GM19099 (cell line): ENCODE results near the gene FAM219B.

Experiments used
- POLR2A ChIP-seq: IDR thresholded peaks from 3 replicates; pipeline ENCODE4 v1.6.1; 2011; ENCODE audit warnings: low read depth; ENCODE audit not compliant: insufficient read length; ENCODE audit errors: extremely low read depth

FAM219B gene

DNA sequence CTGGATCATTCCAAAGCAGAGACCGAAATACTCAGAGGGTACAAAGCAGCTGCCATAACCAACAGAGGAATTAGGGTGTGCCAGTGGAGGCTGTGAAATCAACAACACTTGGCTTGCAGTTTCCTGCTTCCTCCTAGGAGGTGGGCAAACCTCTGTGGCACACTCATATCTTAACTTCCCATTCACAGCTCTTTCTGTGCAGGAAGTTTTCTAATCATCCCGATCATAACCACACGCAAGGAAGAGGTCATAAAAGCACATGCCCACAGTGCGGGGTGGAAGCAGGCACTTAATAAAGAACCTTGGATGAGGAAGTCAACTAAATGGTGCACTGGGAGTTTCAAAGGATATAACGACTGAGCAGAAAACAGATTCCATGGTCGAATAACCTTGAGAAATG, 38.6 kb downstream of the FAM219B start:
- no peak for TF ChIP-seq POLR2A

DNA sequence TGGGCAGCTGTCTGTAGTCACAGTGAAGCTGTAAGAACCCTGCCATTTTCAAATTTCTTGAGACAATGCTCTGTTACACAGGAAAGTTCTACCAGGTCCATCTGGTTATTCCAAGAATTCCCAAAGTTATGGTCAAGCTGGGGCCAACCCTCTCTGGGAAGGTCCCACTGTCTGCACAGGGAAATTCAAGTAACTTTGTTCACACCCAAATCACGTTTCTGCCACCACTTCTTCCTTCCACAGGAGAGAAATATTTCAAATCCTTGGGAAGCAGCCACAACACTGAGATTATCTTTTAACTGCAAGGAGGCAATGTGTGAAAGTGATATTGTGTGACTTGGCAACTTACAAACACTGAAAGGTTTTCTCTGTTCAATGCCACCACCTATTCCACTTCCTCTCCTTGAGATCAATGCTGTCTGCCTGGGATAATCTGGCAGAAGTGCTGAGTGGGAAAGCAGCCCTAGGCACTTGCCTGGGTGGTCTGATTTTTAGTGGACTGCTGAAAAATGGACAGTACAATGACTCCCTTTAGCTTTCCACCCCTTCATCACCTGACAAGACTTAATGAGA, 39.1 kb downstream of the FAM219B start:
- no peak for TF ChIP-seq POLR2A

DNA sequence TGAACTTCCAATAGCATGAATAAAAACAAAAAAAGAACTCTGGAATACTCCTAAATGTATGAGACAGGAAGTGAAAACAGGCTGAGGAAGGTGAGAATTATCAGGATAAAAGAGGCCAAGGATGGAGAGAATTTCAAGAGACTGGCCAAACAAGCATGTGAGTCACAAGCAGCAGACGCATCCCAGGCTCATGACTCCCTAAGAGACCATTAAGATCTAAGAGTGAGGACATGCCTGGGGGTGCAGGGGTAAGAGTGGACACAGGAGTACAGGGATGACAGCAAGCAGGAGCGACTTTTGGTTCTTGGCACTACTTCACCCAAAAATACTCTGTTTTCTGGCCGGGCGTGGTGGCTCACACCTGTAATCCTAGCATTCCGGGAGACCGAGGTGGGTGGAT, 40.6 kb downstream of the FAM219B start:
- TF ChIP-seq POLR2A = no peak

DNA sequence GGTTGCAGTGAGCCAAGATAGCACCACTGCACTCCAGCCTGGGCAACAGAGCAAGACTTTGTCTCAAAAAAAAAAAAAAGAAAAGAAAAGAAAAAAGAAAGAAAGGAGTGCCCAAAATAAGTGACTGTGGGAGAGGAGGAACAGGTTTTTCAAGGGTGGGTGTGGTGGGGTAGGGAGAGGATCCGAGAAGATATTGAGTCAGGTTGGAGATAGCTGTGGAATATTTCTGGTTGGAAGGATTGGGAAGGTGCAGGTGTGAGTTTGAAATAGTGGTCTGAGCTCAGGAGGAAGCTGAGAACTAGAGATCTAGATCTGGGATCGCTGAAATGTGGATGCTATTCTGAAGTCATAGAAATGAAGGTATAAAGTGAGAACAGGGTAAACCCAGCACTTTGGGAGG, 41.3 kb downstream of the FAM219B start:
- TF ChIP-seq POLR2A = no peak

DNA sequence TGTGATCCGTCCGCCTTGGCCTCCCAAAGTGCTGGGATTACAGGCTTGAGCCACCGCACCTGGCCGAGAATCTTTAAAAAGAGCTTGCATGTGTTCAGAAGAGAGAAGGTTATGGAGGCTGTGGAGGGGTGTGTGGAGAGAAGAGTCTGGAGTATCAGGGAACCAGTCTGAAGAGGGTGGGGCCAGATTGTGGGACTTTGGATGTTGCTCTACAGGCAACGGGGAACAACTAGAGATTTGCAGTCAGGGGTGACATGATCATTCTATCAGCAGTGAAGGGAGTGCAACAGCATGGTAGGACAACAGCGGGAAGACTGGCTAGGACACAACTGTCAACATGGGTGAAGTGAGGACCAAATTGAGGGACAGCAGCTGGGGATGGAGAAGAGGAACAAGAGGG, 42.4 kb downstream of the FAM219B start:
- TF ChIP-seq POLR2A = no peak

DNA sequence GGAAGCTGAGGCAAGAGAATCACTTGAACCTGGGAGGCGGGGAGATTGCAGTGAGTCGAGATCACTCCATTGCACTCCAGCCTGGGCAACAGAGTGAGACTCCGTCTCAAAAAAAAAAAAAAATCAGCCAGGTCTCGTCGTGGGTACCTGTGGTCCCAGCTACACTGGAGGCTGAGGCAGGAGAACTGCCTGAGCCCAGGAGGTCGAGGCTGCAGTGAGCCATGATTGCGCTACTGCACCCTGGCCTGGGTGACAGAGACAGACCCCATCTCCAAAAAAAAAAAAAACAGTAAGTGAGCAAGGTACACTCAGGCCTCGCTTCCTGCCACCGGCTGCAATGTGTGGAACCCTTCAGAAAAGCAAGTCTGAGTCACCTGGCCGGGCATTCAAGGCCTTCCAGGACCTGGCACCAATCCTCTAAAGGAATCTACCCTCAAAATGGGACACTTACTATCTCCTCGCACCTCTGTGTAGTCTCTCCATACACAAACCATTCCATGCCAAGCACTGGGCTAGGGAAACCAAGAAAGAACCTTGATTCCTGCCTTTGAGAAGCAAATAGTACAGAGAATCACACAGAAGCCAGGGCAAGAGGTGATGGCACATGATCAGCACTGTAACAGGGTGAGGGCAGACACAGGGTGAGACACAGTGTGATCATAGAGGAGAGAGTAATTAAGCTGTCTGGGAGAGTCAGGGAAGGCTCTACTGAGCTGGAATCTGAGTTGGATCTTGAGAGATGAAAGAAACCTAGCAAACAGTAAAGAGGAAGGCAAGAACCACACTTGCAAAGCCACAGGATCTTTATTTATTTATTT, 43.2 kb downstream of the FAM219B start:
- TF ChIP-seq POLR2A = no peak

DNA sequence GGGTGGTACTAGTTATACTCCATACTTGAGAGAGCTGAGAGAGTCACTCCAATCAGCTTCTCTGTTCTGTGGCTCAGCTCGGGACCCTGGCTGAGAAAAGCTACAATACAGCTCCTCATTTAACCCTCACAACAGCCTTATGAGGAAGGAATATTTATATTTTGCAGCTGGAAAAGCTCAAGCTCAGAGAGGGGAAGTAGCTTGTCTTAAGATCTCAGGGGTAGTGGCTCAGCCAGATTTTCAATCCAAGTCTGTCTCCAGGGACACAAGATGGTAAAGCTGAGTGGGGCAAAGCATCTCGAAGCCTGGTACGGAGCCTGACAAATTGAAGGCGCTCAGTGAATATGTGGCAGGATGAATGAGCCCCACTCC, 48.3 kb downstream of the FAM219B start:
- no peak for TF ChIP-seq POLR2A

DNA sequence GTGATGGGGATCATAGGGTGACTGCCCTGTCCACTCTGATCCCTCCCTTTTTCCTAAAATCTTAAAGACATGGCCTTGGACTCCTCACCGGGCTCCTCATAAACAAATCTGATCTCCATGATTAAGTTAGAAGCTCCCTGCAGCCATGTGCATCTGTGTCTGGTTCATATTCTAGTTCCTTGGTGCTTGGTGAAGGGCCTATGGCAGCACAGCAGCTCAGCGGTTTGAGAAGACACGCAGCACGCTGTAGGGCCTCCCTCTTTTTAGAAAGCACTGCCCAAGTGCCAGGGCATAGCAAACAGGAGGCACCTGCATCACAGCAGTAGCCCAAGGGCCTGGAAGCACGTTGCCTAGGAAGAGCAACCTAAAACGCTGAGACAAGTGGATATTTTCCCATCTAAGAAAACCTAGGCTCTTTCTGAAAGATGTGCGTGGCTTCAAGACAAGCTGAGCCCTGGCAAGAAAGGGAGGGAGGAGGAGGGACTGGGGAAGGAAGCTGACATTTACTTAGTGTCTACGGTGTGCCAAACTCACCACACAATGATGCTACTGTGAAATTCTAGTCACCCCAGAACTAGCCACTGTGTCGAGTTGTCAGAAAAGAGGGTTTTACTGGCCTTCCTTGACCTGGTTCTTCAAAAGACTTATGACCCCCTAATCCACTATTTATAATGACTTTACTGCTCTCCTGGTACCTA, 48.8 kb downstream of the FAM219B start:
- TF ChIP-seq POLR2A = no peak

DNA sequence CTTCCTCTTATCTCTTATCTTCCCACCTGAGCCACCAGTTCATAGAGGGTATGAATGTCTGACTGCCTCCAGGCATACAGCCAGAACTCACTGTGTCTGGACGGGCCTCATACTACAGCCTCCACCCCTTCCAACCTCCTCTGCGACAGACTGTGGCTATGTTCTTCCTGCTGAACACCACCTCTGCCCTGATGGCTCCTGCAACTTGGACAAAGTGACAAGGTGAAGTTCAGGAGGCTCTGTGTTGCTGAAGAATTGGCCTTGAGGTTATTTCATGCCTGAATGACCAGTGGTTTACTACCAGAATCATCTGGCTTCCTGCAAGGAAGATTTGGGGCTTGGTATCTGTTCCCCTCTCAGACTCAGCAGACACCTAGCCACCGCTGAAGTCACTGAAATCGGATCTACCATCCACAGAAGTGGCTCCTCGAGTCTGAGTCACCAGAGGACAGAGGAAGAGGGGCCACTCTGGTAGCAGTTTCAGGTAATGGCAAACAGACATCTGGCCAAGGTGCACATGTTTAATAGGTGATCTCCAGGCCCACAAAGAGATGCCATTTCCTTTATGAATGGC, 49.5 kb downstream of the FAM219B start:
- TF ChIP-seq POLR2A = no peak

DNA sequence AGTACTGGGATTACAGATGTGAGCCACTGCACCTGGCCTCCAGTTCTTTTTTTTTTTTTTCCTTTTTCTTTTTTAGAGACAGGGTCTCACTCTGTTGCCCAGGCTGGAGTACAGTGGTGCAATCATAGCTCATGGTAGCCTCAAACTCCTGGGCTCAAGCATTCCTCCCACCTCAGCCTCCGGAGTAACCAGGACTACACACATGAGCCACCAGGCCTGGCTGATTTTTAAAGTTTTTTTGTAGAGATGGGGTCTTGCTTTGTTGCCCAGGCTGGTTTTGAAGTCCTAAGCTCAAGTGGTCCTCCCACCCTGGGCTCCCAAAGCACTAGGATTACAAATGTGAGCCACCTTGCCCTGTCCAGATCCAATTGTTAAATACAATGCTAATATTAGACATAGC, 50.1 kb downstream of the FAM219B start:
- no peak for TF ChIP-seq POLR2A

DNA sequence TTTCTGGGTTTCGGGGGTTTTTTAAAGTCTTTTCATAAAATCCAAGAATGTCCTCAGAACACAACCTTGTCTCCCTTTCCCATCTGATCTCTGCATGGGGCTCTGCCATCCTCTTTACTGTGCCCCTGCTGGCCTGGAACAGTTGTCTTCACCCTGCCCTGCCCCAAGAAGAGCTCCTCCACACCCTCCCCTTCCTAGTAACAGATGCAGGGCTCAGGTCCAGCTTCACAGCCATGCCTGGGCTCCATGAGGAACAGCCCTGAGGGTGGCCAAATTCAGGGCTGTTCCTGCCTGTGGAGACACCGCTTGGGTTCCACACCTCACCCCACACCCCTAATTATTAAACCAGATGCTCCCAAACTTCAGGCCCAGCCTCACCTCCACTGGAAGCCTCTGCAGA, 50.8 kb downstream of the FAM219B start:
- TF ChIP-seq POLR2A = no peak

DNA sequence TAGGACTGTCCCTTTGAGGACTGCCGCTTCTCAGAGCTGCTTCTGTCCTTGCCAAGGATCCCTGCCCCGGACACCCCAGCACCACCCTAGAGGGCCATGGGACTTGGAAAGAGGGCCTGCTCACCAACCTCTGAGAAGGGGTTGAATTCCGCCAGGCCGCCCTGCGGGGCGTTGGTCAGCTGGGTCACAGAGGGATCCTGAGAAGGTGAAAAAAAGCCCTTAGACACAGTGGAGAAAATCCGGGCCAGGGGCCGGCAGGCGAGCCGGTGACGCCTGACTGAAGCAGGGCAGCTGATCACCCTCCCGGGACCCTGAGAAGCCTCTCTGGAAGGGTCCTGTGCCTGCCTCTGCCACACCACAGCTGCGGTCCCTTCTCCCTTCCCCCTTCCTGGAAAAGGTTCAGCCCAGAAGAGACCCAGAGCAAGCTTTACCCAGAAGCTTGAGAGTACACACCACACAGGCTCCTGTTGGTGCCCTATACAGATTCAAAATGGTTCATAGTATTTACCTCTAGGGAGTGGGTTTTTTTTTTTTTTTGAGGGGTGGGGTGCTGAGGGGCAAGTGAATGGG, 52.1 kb downstream of the FAM219B start:
- TF ChIP-seq POLR2A = no peak

DNA sequence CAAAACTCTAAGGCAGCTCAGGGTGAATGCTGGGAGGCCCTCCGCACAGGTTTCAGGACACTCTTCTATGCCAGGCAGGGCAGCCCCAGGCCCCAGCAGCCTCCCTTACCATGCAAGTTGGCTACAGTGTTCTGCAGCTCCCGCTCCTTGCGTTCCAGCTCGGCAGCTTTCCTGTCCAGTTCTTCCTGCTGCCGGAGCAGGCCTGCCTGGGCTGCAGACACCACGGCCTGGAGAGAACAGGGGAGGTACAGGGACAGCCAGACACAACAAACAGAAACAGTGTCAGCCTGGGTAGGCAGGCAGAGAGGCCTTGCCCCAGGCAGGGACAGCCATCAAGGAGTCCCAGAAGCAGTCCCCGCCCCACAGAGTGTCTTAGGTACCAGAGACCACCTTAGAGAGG, 54.7 kb downstream of the FAM219B start:
- TF ChIP-seq POLR2A = no peak

DNA sequence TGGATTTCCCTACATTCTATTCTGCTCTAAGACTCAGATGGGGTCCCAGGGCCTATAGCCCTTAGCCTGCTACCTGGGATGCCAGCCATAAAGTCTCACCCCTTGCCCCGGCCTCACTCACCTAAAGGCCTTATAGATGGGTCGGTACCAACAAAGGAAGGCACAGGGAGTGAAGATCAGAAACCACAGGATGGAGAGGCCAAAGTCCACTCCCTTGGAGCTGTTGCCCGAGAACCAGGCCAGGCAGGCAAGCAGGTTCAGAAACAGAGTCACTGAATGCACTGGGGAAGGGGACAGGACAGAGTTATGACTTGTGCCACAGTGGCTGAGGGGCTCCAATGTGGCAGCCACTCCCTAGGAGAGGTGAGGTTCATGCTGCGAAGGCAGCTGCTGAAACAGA, 56.3 kb downstream of the FAM219B start:
- TF ChIP-seq POLR2A = no peak
